ENCODE data around the gene POLD1.

- TF ChIP-seq CTCF (IDR thresholded peaks at IDR 0.05; ENCODE audit: insufficient read depth, low read length, poor library complexity, severe bottlenecking) = no peak
- TF ChIP-seq EZH2phosphoT487 (conservative IDR thresholded peaks at IDR 0.05; ENCODE audit: low read length) = no peak
These were observed 62.9 kb downstream of the POLD1 start for GRCh38 chr19:50447053-50447452.
